ENCODE results near the gene EPB41L1.

EPB41L1 gene

DNA sequence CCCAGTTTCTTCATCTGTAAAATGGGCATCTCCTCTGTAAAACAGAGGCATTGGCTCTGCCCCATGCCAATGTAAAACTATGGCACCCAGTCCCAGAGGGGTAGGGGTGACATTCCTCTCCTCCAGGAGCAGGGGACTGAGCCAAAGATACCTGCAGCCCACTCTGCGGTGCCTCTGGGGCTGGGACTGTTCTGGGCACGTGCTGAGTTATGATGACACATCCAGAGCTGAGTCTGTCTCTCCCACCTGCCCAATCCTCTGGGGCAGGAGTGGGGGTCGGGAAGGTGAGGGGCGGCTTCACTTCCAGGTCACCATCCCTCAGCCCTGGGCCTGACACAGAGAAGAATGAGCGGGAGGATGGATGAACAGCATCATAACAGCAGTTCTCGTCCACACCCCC lies 111.6 kb downstream of the EPB41L1 start:
- DNase-seq, result no peak

DNA sequence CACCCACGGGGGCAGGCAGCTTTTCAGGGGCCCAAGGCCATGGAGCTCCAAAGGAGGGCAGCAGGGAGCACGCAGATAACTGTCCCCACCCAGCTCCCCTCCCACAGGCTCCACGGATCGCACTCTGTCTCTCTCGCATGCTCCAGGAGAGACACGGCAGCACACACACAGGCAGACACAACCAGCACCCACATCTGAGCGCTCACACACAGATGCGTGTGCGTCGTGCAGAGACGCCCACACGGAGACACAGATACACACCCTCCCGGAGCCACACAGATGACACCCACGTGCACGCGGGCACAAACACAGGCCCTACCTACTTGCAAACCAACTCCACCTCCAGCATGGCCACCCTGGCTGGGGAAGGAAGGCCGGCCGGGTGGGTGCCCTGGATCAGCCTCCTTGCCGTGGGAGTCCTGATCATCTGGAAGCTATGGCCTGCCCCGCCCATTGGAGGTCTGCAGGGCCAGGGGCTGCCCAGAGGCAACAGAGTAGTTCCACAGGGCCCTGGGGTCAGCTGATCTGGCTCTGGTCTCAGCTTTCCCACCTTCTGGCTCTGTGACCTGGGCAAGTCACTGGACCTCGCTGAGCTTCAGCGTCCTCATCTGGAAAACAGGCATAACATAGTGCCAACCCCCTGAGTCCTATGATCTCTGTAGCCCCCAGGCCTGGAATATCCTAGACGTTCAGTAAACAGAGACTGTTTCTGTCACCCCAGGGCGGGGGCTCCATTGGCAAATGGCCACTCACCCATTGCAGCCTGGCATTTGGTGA lies 113.3 kb downstream of the EPB41L1 start:
- DNase-seq, result no peak

DNA sequence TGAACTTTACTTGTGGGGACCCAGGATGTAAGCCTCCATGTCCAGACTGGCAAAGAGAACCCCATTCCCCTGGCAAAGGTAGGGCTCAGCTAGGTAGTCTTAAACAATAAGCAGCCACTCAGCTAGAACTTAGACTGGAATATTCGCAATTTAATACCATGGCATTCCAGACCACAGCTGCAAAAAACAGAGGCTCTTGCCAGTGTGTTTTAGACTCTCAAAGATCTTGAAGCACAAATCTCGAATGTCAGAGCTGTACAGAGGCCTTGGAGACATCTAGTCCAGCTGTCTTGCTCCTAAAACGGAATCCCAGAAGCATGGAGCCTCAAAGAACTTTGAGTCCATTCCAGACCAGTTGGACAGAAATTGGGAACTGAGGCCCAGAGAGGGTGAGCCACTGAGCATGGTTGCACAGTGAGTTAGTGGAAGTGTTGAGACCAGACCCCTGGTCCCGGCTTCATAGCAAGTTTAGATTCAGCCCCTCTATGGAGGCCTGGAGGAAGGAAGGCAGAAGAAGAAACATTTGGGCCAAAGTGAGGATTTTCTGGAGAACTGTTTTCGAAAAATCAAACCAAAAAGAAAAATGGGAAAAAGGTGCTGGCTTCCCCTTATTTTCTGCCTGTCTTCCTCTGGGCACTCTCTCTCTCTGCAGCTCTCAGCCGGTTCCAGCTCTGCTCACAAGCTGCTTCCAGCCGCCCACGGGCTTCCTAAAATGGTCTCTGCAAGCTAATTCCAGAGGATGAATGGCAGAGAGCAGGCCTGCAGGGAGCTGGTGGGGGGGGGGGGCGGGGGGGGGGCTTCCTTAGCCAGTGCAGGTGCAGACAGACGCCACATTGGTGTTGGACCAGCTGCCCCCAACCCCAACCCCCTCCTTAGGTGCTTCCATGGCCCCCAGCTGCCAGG lies 114.2 kb downstream of the EPB41L1 start:
- no peak for DNase-seq

DNA sequence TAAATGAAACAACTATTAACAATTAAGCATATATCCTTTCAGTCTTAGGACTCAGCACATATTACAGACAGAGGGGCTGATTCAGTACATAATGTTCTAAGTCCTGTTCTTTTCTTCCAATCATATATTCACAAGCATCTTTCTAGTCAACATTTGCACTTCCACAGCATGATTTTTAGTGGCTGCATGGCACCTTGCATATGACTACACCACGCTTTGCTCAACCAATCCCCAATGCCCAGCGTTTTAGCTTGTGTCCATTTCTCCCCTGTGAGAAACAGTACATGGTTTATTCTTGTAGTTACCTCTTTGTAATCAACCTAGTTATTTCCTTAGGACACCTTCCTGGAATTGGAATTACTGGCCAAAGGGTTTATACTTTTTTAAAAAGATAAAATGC lies 115.0 kb downstream of the EPB41L1 start:
- DNase-seq, result no peak

DNA sequence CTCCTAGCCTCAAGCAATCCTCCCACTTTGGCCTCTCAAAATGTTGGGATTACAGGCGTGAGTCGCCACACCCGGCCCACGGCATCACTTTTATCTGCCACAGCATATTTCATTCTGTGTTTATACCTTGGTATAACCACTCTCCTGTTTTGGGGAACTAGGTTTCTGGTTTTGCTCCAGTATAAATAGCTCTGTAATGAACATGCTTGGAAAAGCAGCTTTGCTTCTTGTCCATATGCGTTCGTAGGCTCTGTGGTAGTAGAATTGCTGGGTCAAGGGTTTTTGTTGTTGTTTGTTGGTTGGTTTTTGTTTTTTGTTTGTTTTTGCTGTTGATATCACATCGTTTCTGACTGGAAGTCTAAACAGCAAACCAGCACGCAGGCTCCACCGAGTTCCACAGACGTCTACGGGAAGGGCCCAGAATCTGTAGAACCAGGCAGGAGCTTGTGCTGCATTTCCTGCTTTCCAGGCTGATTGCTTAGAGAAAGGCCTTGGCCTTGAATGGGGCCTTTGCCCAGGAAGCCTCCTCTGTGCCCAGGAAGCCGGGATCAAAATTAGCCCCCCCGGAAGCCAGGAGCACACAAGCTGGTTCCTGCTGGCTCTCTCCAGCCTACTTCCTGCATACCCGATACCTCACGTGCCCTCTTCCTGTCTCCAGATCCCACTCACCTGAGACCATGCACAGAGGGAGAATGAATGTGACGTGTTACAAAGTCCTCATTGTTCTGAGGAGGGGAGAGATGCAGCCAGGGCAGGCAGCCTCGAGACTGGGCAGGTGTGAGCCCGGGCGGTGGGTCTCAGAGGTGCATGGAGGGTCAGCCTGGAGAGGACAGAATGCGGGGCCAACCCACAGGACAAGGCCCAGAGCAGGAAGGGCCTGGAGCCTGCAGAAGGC lies 116.5 kb downstream of the EPB41L1 start:
- no peak for DNase-seq

DNA sequence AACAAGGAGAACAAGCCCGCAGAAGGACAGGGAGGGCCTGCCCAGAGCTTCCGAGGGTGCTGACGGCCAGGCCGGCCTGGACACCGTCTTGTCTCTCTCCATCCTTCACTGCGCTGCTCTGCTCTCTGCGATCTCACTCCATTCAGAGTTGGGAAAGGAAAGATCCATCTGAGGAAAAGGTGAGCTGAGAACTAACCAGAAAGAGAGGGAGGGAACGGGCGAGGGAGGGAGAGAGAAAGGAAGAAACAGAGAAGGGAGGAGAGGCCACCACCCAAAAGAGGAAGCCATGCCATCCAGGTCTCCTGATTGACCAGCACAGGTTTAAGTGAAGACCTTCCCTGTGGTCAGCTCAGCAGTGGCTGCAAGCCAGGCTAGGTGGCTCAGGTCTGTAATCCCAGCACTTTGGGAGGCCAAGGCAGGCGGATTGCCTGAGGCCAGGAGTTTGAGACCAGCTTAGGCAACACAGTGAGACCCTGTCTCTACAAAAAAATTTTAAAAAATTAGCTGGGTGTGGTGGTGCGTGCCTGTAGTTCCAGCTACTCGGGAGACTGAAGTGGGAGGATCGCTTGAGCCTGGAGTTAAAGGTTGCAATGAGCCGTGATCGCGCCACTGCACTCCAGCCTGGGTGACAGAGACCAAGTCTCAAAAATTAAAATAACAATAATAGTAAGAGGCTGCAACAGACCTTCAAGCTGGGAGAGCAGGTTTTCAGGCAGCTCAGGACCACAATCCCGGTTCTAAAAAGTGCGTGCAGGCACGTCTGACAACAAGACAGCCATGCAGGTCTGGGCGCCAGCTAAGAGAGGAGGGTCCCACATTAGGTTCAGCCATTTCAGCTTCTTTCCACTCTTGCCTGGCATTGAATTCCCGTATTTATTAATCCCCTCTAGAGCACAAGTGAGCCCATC lies 117.4 kb downstream of the EPB41L1 start:
- no peak for DNase-seq

DNA sequence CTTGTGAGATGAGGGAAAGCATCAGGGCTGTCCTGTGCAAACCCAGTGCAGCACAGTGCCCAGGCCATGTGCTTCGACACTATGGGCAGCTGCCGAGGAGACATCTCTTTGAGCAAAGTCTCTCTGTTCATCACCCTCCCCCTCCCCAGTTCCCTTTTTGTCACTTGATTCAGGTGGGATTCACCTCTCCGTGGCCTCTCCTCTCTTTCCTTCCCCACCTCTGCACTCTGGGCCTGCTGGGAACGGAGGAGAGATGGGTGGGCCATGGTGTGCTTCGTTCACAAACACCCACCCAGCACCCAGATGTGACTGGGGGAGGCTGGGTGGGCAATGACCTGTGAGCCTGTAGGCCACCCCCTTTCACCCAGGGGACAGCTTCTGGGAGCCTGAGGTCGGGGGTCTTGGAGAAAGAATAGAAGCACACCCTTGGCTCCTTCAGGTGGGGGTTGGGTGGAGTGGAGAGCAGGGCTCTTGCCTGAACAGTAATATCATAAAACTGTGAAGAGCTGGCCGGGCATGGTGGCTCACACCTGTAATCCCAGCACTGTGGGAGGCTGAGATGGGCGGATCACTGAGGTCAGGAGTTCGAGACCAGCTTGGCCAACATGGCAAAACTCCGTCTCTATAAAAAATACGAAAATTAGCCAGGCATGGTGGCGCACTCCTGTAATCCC lies 118.1 kb downstream of the EPB41L1 start:
- no peak for DNase-seq

DNA sequence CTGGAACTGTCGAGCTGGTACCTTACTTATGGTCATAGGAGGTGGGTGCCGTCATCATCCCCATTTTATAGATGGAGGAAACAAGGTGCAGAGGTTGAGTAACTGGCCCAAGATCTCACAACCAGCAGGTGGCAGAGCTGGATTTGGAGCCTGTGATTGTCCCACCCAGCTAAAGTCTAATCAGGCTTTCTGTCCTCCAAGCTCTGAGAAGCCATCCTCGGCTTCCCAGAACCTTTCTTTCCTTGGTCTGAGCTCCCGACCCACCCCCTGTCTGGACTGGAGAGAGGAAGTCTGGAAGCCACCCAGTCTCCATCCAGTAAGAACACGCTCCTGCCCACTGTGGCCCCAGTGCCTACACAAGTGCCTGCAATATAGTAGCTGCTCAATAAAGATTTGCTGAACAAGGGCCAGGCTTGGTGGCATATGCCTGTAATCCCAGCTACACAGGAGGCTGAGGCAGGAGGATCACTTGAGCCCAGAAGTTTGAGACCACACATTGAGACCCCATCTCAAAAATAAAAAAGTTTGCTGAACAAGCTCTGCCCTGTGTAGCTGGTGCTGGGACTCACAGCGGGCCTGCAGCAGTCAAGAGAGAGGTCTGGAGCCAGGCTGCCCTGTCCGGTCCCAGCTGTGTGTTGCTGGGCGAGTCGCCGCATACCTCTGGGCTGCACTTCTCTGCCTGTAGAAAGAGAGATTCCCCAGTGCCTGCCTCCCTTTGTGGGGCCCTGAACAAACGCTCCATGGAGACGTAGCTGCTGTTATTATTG lies 119.1 kb downstream of the EPB41L1 start:
- DNase-seq, result peak; percentile 10

DNA sequence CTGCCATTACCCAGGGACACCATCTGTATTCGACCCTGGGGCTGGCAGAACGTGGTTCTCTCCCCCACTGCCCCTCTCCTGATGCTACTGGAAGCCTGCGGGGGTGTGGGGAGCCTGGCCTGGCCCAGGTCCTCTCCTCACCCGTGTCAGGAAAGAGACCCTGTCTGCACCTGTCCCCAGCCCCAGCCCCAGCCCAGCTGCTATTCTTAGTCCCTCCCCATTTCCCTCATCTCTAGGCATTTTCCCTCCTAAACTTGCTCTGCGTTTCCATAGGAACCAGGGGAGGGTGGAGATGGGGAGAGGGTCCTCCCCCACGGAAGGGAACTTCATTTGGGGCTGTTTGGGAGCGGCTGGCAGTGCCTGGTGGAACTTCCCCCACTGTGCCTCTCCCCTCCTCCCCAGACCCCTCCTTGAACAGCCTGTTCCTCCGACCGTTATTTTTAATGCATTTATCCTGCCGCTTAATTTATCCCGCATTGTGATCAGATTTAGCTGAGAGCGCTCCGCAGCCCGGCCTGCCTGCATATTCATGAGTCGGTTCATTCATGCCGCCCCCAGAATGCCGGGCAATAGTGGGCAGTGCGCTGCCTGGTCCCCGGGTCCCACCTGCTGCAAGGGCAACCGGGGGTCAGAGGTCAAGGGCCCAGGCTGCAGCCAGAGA lies 119.8 kb downstream of the EPB41L1 start:
- no peak for DNase-seq

DNA sequence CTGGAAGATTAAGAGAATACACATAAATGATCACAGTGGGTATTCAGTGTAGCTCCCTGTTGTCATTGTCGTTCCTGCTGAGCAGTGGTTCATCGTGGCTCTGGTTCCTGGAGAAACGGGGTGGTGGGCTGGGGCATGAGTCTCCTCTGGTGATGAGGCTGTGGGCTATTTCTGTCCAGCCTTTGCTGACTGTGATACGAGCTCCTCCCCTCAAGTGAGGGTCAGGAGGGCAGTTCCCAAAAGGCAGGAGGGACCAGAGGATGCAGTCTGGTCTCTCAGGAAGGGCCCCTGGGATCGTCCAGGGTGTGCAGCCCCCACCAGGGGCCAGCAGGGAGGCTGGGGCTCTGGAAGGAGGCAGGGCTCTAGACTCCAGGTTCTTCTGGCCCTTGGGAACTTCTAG lies 120.5 kb downstream of the EPB41L1 start:
- DNase-seq, result no peak

DNA sequence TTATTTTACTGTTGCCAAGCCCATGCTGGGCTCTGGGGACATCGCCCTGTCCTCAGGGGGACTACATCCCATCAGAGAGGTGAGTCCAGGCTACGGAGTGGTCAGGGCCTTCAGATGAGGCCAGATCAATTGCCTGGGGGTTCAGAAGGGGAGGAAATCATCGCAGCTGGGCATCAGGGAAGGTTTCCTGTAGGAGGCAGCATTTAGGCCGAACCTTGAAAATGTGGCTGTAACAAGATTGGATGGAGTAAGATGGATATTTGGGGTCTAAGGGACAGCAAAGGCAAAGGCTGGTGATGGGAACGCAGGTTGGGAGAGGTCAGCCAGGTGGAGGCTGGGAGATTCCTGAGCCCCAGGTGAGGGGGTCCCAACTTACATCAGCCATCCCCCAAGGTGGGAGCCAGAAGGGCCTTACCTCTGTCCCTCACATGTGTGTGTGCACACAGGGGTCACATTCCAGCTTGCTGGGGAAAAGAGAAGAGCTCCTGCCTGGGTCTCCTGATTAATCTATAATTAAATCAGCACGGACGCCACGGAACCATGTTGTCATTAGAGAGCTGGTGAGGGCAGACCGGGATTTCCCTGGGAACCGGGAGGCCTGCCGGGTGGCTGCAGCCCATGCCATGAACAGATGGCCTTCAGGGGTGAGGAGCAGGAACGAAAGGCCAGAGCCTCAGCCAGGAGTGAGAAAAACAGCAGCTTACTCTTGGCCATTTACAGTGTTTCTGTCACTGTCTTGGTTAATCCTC lies 121.1 kb downstream of the EPB41L1 start:
- no peak for DNase-seq

DNA sequence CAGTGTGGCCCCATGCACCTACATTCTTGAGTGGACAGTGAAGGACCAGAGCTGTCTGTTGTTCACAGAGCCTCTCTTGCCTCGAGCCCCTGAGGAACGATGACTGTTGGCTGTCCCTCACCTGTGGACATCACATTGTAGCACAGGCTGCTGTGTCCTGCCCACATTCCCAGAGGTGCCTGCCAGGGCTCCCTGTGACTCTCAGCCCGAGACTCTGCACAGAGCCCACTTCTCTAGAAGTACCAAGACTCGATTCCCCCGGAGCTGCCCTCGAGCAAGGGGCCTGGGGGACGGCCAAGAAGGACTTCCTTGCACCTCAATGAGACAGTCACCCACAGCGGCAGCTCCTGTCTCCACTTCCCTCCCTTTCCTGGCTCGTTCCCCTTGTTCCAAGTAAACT lies 123.0 kb downstream of the EPB41L1 start:
- no peak for DNase-seq

DNA sequence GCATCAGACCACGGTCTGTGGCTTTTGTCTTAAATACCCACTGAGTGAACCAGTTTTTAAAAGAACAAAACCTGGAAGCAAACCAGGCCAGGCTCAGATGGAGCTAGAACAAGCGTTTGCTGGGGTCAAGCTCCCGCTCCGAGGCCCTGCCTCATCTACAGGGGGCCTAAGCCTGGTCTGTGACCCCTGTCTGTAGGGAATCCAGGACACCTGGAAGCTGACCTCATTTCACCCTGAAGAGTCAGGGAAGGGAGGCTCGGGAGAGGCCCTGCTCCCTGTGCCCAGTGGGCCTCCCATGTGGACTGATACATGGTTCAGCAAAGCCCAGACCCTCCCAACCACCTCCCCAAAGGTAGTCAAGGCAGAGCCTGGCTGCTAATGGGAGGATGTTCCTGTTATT lies 124.8 kb downstream of the EPB41L1 start:
- no peak for DNase-seq

DNA sequence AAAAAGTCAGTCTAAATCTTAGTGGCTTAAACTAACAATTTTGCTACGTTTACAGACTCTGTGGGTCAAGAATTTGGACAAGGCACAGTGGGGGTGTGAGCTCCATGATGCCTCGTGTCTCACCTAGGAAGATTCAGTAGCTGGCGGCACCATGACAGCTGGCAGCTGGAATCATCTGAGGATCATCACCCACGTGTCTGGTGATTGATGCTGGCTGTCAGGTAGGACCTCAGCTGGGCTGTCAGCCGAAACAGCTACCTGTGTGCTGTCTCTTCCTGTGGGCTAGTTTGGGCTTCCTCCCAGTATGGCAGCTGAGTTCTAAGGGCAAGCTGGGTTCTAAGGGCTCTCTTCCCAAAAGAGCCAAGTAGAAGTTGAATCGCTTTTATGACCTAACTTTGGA lies 125.2 kb downstream of the EPB41L1 start:
- no peak for DNase-seq

DNA sequence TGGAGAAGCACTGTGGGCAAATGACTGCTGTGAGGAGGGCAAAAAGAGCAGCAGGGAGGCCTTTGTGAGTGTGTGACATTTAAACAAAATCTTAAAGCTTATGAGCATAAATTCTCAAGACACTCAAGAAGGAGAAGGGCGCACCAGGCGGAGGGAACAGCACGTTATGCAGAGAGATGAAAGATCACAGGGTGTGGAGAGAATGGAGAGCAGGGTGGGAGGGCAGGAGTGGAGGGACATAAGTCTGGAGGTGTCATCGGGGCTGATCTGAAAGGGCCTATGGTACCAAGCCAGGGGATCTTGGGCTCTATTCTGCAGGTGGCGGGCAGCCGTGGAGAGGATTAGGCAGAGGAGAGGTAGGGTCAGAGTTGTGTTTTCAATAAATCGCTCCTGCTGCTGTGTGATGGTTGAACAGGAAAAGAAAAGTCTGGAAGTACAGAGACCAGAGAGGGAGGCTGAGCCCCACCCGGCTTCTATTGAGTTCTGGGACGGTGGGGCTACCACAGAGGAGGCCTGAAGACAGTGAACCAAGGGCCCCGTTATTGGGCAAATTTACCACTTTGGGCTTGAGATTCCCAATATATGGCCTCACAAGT lies 127.3 kb downstream of the EPB41L1 start:
- no peak for DNase-seq
